ENCODE measurements around the gene GDPD5. TPM values are rescaled to one million over a fixed set of nuclear protein-coding genes. Genes with fewer than 3 reads are reported as not detected.

The GDPD5 gene
- total RNA-seq, 2 experiments from 2014 or later, result 13.5 to 57.3 TPM

DNA sequence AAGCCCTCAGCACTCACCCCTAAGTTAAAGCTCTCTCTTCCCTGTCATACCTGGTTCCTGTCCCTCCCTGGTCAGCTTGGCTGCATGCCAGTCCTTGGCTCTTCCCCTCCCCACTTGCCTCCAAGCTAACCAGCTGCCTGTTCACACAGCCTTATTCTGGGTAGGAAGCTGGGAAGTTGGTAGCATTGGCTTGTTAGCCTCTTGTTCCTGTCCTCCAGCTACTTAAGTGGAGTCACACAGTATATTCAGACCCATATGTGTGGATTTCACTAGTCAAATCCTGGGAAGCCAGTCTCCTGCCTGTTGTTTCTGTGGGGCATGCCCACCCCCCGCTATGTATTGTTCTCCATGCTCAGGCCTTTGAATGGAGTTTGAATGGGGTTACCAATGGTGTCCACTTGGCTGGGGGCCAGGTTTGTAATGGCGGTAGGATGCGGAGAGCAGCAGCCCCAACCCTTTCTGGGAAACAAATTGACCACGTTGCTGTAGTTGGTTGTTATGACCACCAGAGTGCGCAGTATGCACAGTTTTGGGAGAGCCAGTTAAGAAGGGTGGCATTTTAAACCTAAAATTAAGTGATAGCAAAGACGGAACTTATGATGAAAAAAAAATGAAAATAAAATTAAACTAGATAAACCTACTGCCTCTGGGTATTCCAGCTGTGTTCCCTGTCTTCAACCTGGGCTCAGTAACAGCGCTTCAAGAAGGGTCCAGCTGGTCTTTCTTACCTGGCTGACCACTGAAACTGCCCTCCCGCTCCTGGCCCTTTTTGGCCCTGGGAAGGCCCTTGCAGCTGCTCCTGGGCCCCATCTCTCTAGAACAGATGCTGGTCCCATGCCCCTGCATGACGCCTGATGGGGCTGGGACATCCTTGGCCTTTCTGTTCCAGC is 137.1 kb downstream of the GDPD5 start:
- TF ChIP-seq EZH2phosphoT487 (IDR thresholded peaks at IDR 0.05; ENCODE audit: borderline replicate concordance, low read depth, low read length), result no peak
- TF ChIP-seq, protein P1, sequence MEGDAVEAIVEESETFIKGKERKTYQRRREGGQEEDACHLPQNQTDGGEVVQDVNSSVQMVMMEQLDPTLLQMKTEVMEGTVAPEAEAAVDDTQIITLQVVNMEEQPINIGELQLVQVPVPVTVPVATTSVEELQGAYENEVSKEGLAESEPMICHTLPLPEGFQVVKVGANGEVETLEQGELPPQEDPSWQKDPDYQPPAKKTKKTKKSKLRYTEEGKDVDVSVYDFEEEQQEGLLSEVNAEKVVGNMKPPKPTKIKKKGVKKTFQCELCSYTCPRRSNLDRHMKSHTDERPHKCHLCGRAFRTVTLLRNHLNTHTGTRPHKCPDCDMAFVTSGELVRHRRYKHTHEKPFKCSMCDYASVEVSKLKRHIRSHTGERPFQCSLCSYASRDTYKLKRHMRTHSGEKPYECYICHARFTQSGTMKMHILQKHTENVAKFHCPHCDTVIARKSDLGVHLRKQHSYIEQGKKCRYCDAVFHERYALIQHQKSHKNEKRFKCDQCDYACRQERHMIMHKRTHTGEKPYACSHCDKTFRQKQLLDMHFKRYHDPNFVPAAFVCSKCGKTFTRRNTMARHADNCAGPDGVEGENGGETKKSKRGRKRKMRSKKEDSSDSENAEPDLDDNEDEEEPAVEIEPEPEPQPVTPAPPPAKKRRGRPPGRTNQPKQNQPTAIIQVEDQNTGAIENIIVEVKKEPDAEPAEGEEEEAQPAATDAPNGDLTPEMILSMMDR (conservative IDR thresholded peaks at IDR 0.05; ENCODE audit: low read length), result peak; percentile 91
- no peak overlapping the region for H3K4me3 ChIP-seq (ENCODE audit: low read depth, low read length, poor library complexity, severe bottlenecking)
- no TSS peak for BruUV-seq (replicated peaks)
- no peaks in the 10 kb centered on the region for H3K9me3 ChIP-seq (ENCODE audit: low read length)
- H3K4me1 ChIP-seq (ENCODE audit: insufficient read depth, low read length, poor library complexity, severe bottlenecking), result no peaks in the 10 kb centered on the region
- H3K27ac ChIP-seq (ENCODE audit: low read depth, low read length, poor library complexity, severe bottlenecking), result no peak overlapping the region
- H3K9me2 ChIP-seq (ENCODE audit: insufficient read depth, low read length), result no peaks in the 10 kb centered on the region
- no peaks in the 10 kb centered on the region for H3K36me3 ChIP-seq (ENCODE audit: insufficient read depth, low read length)
- ChIA-PET POLR2A (no interaction called here), CTCF (ENCODE audit: unreplicated experiment) (no interaction called here)
- no peak overlapping the region for H2AFZ ChIP-seq (ENCODE audit: low read length)
- H4K20me1 ChIP-seq (ENCODE audit: insufficient read depth, low read length), result no peaks in the 10 kb centered on the region
- DNase-seq (ENCODE audit: low spot score), result peak; percentile 70
- intact Hi-C loops (cut with micrococcal nuclease; ENCODE audit: unreplicated experiment), result loop anchor here (1.0 to 2.0 kb wide), 2 partner anchors 36 to 144 kb away; no protein-coding TSS in a partner anchor
- no peaks in the 10 kb centered on the region for H3K79me2 ChIP-seq (ENCODE audit: insufficient read depth, low read depth, low read length)
- no peak overlapping the region for H3K4me2 ChIP-seq (ENCODE audit: low read length)

DNA sequence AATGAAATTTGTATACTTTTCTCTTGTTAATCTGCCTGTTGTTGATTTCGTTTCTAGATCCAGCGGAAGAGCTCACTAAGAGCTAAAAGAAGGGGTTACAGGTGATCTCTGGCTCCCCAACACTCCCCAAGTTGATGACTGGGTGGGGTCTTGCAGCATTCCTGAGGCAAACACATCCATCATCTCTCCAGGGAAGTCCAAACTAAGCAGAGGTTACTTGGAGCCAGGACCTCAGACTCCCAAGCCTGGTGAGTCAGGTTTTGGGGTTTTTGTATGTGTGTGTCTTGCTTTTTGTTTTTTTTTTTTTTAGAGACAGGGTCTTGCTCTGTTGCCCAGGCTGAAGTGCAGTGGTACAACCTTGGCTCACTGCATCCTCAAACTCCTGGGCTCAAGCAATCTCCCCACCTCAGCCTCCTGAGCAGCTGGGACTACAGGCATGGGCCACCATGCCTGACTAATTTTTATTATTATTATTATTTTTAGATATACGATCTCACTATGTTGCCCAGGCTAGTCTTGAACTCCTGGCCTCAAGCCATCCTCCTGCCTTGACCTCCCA is 137.9 kb downstream of the GDPD5 start:
- POLR2A ChIA-PET, result no interaction called here
- no peak overlapping the region for H3K4me3 ChIP-seq (ENCODE audit: low read depth, low read length, poor library complexity, severe bottlenecking)
- H3K79me2 ChIP-seq (ENCODE audit: insufficient read depth, low read depth, low read length), result no peaks in the 10 kb centered on the region
- H3K9me2 ChIP-seq (ENCODE audit: insufficient read depth, low read length), result no peaks in the 10 kb centered on the region
- no peaks in the 10 kb centered on the region for H3K9me3 ChIP-seq (ENCODE audit: low read length)
- no peak overlapping the region for H2AFZ ChIP-seq (ENCODE audit: low read length)
- no peak overlapping the region for H3K4me2 ChIP-seq (ENCODE audit: low read length)
- no peaks in the 10 kb centered on the region for H4K20me1 ChIP-seq (ENCODE audit: insufficient read depth, low read length)
- no TSS peak for BruUV-seq (replicated peaks)
- H3K4me1 ChIP-seq (ENCODE audit: insufficient read depth, low read length, poor library complexity, severe bottlenecking), result no peaks in the 10 kb centered on the region
- TF ChIP-seq, protein P1 (conservative IDR thresholded peaks at IDR 0.05; ENCODE audit: low read length), result no peak
- no peak for TF ChIP-seq EZH2phosphoT487 (IDR thresholded peaks at IDR 0.05; ENCODE audit: borderline replicate concordance, low read depth, low read length)
- H3K36me3 ChIP-seq (ENCODE audit: insufficient read depth, low read length), result no peaks in the 10 kb centered on the region
- DNase-seq (ENCODE audit: low spot score), result no peak
- H3K27ac ChIP-seq (ENCODE audit: low read depth, low read length, poor library complexity, severe bottlenecking), result no peak overlapping the region
- CTCF ChIA-PET (ENCODE audit: unreplicated experiment), result no interaction called here
- intact Hi-C loops (cut with micrococcal nuclease; ENCODE audit: unreplicated experiment), result loop anchor here (1.0 to 2.0 kb wide), 2 partner anchors 37 to 144 kb away; no protein-coding TSS in a partner anchor
